BJ (cell line): Measurements from ENCODE around the gene SLC25A18. TPM values are rescaled to one million over a fixed set of nuclear protein-coding genes. Genes with fewer than 3 reads are reported as not detected.
"Not testable (repeated sequence)": the region's sequence is repeated elsewhere in the genome, so short reads cannot be mapped to it uniquely, and the experiment has no call there.

Source experiments
- CTCF ChIA-PET: fragments of 350-600 bp; formaldehyde crosslinking; extraction: SDS; loops from one replicate; lab custom pipeline; 2021; ENCODE audit warnings: antibody characterized with exemption, inconsistent platforms; lab: Yijun Ruan, JAX
- POLR2A ChIA-PET: fragments of 300-600 bp; sonication (Branson Sonifier 250); formaldehyde crosslinking; extraction: SDS; loops from one replicate; lab custom pipeline; 2021; ENCODE audit warnings: antibody characterized with exemption; lab: Charles Lee
- DNase-seq: peaks from one replicate; pipeline ENCODE4 v3.0.0-alpha.2; 2011; ENCODE audit warnings: low read depth
- H3K27me3 ChIP-seq: 2 replicates; pipeline ENCODE4 v1.6.0; 2011; ENCODE audit warnings: low read length; ENCODE audit not compliant: control insufficient read depth, insufficient read depth
- H3K36me3 ChIP-seq: 2 replicates; pipeline ENCODE4 v1.5.1; 2011; ENCODE audit warnings: low read length; ENCODE audit not compliant: control insufficient read depth, insufficient read depth
- H3K4me3 ChIP-seq: 2 replicates; pipeline ENCODE4 v1.5.1; 2011; ENCODE audit warnings: low read depth, mild to moderate bottlenecking, control low read depth, low read length
- CTCF ChIP-seq: IDR thresholded peaks from 2 replicates; pipeline ENCODE4 v1.5.1; 2011; ENCODE audit warnings: low read depth, mild to moderate bottlenecking, control low read depth, inconsistent platforms, low read length, moderate library complexity; ENCODE audit not compliant: insufficient read depth
- polyA minus RNA-seq: library from RNA; depleted of rRNA, polyadenylated mRNA; stranded (reverse); fragments of >200 nt; gene quantifications from 2 replicates; pipeline ENCODE4 v1.2.3, GENCODE V29; 2011; rRNA and poly(A)+ RNA removed
- polyA plus RNA-seq: library from polyadenylated mRNA; depleted of rRNA; stranded (reverse); fragments of >200 nt; gene quantifications from 2 replicates; pipeline ENCODE4 v1.2.3, GENCODE V29; 2011; rRNA removed

Gene SLC25A18, protein sequence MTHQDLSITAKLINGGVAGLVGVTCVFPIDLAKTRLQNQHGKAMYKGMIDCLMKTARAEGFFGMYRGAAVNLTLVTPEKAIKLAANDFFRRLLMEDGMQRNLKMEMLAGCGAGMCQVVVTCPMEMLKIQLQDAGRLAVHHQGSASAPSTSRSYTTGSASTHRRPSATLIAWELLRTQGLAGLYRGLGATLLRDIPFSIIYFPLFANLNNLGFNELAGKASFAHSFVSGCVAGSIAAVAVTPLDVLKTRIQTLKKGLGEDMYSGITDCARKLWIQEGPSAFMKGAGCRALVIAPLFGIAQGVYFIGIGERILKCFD
- polyA plus RNA-seq: 0.07 TPM in 1 of 2 replicates, not detected in the other
- polyA minus RNA-seq: not detected in 2 replicates

GRCh38 chr22:17562906-17563870 lies at the start of gene SLC25A18:
Gene SLC25A18 (plus strand): TSS chr22:17563498. CDS start chr22:17579945, 16,447 bp downstream.
- CTCF ChIA-PET: interaction anchor here (1.3 kb wide), 1 partner anchor 8 kb away, joined by 5 read pairs; no protein-coding TSS in a partner anchor
- no peaks in the 10 kb centered on the region for H3K27me3 ChIP-seq
- no peak within 1 kb of the TSS for H3K4me3 ChIP-seq
- POLR2A ChIA-PET: no interaction called here
- TF ChIP-seq CTCF: 0 out of 2 replicates have a peak, but pooled peaks have one; percentile 8
- no peaks in the 10 kb centered on the region for H3K36me3 ChIP-seq
- no peak for DNase-seq

- CTCF ChIA-PET: no interaction called here
- no peak overlapping the region for H3K4me3 ChIP-seq
- TF ChIP-seq CTCF: no peak
- H3K36me3 ChIP-seq: no peaks in the 10 kb centered on the region
- H3K27me3 ChIP-seq: no peaks in the 10 kb centered on the region; the same call in none of the 2 replicates
- DNase-seq: no peak
- POLR2A ChIA-PET: no interaction called here
Measured at GRCh38 chr22:17513612-17514011, 49.7 kb upstream of the SLC25A18 start.

DNA sequence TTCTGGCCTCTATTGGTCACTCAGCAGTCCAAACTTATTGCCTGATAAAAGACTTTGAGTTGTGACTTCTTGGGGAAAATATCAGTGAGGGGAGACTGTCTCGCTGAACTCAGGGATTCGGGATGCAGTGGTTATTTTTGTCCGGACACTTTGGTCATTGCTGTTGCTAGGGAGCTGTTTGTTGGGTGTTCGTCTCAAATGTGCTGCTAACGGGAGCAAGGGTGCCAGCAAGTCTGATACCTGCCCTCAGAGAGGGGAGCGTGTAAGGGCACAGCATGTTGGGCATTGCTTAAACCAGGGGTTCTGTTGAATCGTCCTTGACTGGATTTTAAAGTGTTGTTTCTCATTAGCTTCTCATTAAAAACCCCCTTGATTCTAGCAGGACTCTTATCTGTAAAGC lies 49.2 kb upstream of the SLC25A18 start:
- POLR2A ChIA-PET: no interaction called here
- DNase-seq: no peak
- Histone ChIP-seq H3K4me3 (no peak overlapping the region), H3K27me3 (no peaks in the 10 kb centered on the region; the same call in none of the 2 replicates), H3K36me3 (no peaks in the 10 kb centered on the region)
- TF ChIP-seq CTCF: no peak
- CTCF ChIA-PET: no interaction called here

GRCh38 chr22:17518406-17518805 lies 44.9 kb upstream of the SLC25A18 start:
- POLR2A ChIA-PET: no interaction called here
- CTCF ChIA-PET: interaction anchor here (1.3 to 1.4 kb wide), 3 partner anchors 9 to 40 kb away, joined by 3 to 4 read pairs (median 4); no protein-coding TSS in a partner anchor
- no peak for DNase-seq
- H3K27me3 ChIP-seq: no peaks in the 10 kb centered on the region
- no peak for TF ChIP-seq CTCF
- no peak overlapping the region for H3K4me3 ChIP-seq
- no peaks in the 10 kb centered on the region for H3K36me3 ChIP-seq

DNA sequence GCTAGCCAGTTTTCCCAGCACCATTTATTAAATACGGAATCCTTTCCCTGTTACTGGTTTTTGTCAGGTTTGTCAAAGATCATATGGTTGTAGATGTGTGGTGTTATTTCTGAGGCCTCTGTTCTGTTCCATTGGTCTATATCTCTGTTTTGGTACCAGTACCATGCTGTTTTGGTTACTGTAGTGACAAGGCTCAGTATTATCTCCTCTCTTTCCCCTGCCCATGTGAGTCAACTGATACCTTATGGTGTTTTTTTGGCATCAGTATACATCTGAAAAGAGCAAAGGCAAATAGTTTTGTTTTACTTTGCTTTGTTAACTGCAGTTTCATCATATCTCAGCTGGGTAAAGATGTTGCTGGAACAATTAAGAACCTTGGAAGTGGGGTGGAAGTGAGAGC lies 41.3 kb upstream of the SLC25A18 start:
- POLR2A ChIA-PET, CTCF ChIA-PET, H3K27me3 ChIP-seq, H3K4me3 ChIP-seq, DNase-seq, H3K36me3 ChIP-seq: not testable (repeated sequence)
